MCF 10A (cell line): ENCODE data around the gene TOP2A. TPM values are rescaled to one million over a fixed set of nuclear protein-coding genes. Genes with fewer than 3 reads are reported as not detected.

Experiments used
- BruUV-seq: library from RNA; stranded (reverse); fragments of 400-500 nt; replicated peaks from 2 replicates; lab custom pipeline; 2021; lab: Mats Ljungman, UMichigan
- CTCF ChIA-PET: fragments of 300-600 bp; sonication (Branson Sonifier 250); formaldehyde crosslinking; extraction: SDS; loops from one replicate; lab custom pipeline; 2021; ENCODE audit warnings: antibody characterized with exemption, inconsistent platforms; lab: Yijun Ruan, JAX
- POLR2A ChIA-PET: fragments of 300-600, 350-650 bp; sonication (Branson Sonifier 250); formaldehyde crosslinking; extraction: SDS; loops from one replicate; lab custom pipeline; 2020; ENCODE audit warnings: antibody characterized with exemption, inconsistent platforms; lab: Yijun Ruan, JAX
- DNase-seq: peaks from one replicate; pipeline ENCODE4 v3.0.0-alpha.2; 2018; ENCODE audit not compliant: unreplicated experiment
- H3K27ac Mint-ChIP-seq: one replicate; pipeline ENCODE4 v1.8.0; 2022; ENCODE audit warnings: mild to moderate bottlenecking, low read depth, mixed read lengths; ENCODE audit not compliant: unreplicated experiment
- H3K27me3 Mint-ChIP-seq: one replicate; pipeline ENCODE4 v1.8.0; 2022; ENCODE audit warnings: mixed read lengths; ENCODE audit not compliant: insufficient read depth, unreplicated experiment
- H3K36me3 Mint-ChIP-seq: one replicate; pipeline ENCODE4 v1.8.0; 2022; ENCODE audit warnings: mild to moderate bottlenecking, moderate library complexity, mixed read lengths; ENCODE audit not compliant: insufficient read depth, unreplicated experiment
- H3K4me1 Mint-ChIP-seq: one replicate; pipeline ENCODE4 v1.8.0; 2022; ENCODE audit warnings: mixed read lengths; ENCODE audit not compliant: insufficient read depth, unreplicated experiment
- H3K4me3 Mint-ChIP-seq: one replicate; pipeline ENCODE4 v1.8.0; 2022; ENCODE audit warnings: mild to moderate bottlenecking, moderate library complexity, mixed read lengths; ENCODE audit not compliant: unreplicated experiment
- H3K9me3 Mint-ChIP-seq: one replicate; pipeline ENCODE4 v1.8.0; 2022; ENCODE audit warnings: mixed read lengths; ENCODE audit not compliant: unreplicated experiment
- CTCF ChIP-seq: fragments of 200-600 bp; IDR thresholded peaks from one replicate; pipeline ENCODE4 v1.8.0; 2022; ENCODE audit warnings: antibody characterized with exemption, mild to moderate bottlenecking; ENCODE audit not compliant: unreplicated experiment
- intact Hi-C: fragments of 100-400 bp; cut with micrococcal nuclease; formaldehyde crosslinking; loops from 2 replicates; pipeline ENCODE4 v1.14.1; 2022
- total RNA-seq: library from RNA; stranded (reverse); gene quantifications from 2 replicates; pipeline ENCODE4 v1.2.3, GENCODE V29; 2022

Gene TOP2A
- total RNA-seq, 1 experiment from 2014 or later: 151 TPM

GRCh38 chr17:40343219-40344119 is 74.2 kb downstream of the TOP2A start:
- H3K27ac Mint-ChIP-seq: no peak overlapping the region
- peaks cover 37% of the 10 kb centered on the region for H3K4me1 Mint-ChIP-seq
- no peak for TF ChIP-seq CTCF
- intact Hi-C loops: no loop called here
- DNase-seq: no peak
- POLR2A ChIA-PET: no interaction called here
- CTCF ChIA-PET: interaction anchor here (0.7 to 1.6 kb wide), 2 partner anchors 40 to 217 kb away, joined by 4 to 7 read pairs; no protein-coding TSS in a partner anchor
- H3K27me3 Mint-ChIP-seq: no peaks in the 10 kb centered on the region
- H3K36me3 Mint-ChIP-seq: no peaks in the 10 kb centered on the region
- H3K9me3 Mint-ChIP-seq: no peaks in the 10 kb centered on the region
- peak overlapping the region; percentile 63 for H3K4me3 Mint-ChIP-seq
- BruUV-seq: no TSS peak

GRCh38 chr17:40342504-40343218 is 75.0 kb downstream of the TOP2A start:
- CTCF ChIA-PET: interaction anchor here (1.6 kb wide), 1 partner anchor 39 kb away, joined by 7 read pairs; no protein-coding TSS in a partner anchor
- Mint-ChIP-seq H3K4me3 (peak overlapping the region; percentile 63), H3K27ac (no peak overlapping the region), H3K4me1 (peaks cover 31% of the 10 kb centered on the region), H3K9me3 (no peaks in the 10 kb centered on the region), H3K27me3 (no peaks in the 10 kb centered on the region), H3K36me3 (no peaks in the 10 kb centered on the region)
- DNase-seq: no peak
- intact Hi-C loops: no loop called here
- POLR2A ChIA-PET: no interaction called here
- BruUV-seq: no TSS peak
- TF ChIP-seq CTCF: no peak

GRCh38 chr17:40341808-40342503 is 75.7 kb downstream of the TOP2A start:
- no peak for TF ChIP-seq CTCF
- no TSS peak for BruUV-seq
- Mint-ChIP-seq H3K27ac (no peak overlapping the region), H3K9me3 (no peaks in the 10 kb centered on the region), H3K4me1 (peaks cover 28% of the 10 kb centered on the region), H3K36me3 (no peaks in the 10 kb centered on the region), H3K4me3 (peak overlapping the region; percentile 63), H3K27me3 (no peaks in the 10 kb centered on the region)
- CTCF ChIA-PET: interaction anchor here (1.1 kb wide), 1 partner anchor 25 kb away, joined by 4 read pairs; no protein-coding TSS in a partner anchor
- POLR2A ChIA-PET: interaction anchor here (0.5 to 1.1 kb wide), 2 partner anchors 22 to 335 kb away, joined by 3 read pairs; no protein-coding TSS in a partner anchor
- intact Hi-C loops: no loop called here
- DNase-seq: no peak
